ENCODE measurements around the gene MX2. TPM values are rescaled to one million over a fixed set of nuclear protein-coding genes. Genes with fewer than 3 reads are reported as not detected.

Gene MX2
- total and polyA plus RNA-seq, 2 donors (not counting 3 experiments of a cell fraction or from before 2014, with no cell fraction given), result 0.01 TPM; not detected in 1

DNA sequence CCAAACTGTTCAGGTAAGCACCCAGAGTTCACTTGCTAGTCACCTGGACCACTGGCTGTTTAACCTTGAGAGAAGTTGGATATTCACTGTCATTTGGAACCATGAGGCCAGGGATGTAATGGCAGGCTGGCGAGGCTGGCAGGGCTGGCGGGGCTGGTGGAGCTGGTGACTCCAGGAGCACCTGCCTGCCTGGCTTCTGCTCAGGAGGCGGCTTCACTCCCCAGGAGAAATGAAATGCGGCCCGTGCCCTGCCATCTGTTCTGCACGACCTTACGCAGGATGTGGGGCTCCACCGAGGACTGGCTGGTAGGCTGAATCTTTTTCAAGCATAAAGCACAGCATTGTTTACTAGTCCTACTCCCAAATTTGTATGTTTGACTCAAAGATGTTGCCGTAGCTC lies 41.5 kb downstream of the MX2 start:
- no peak overlapping the region for H2AFZ ChIP-seq (ENCODE audit: low read depth, low read length)
- FAIRE-seq (no peak), DNase-seq (ENCODE audit: low read depth, low spot score) (no peak)
- H3K9me3 ChIP-seq (replicated peaks; ENCODE audit: control insufficient read depth, insufficient read depth, low read length), result no peaks in the 10 kb centered on the region
- ChIA-PET POLR2A (no interaction called here), CTCF (no interaction called here)
- H3K27ac ChIP-seq (ENCODE audit: insufficient read depth, low read depth, low read length), result no peak overlapping the region
- H3K79me2 ChIP-seq (ENCODE audit: control insufficient read depth, insufficient read depth, low read length), result no peaks in the 10 kb centered on the region
- no peak overlapping the region for H3K9ac ChIP-seq (replicated peaks; ENCODE audit: extremely low read depth, insufficient read depth, low read length)
- no peaks in the 10 kb centered on the region for H3K27me3 ChIP-seq (ENCODE audit: control insufficient read depth in 2 of 2, insufficient read depth in 2 of 2, low read length in 2 of 2)
- dilution Hi-C loops (cut with MboI; ENCODE audit: extremely low pct_ligation_motif_present, low sequenced_read_pairs) (no loop called here), intact Hi-C loops (cut with micrococcal nuclease) (no loop called here)
- H3K9me1 ChIP-seq (replicated peaks; ENCODE audit: control insufficient read depth, extremely low read depth, insufficient read depth, low read length), result no peaks in the 10 kb centered on the region
- H3K4me2 ChIP-seq (ENCODE audit: insufficient read depth, low read length), result no peak overlapping the region
- no TSS peak for BruUV-seq (replicated peaks)
- H3K4me3 ChIP-seq (replicated peaks in 1 of 3; ENCODE audit: insufficient read depth in 1 of 3, low read depth in 1 of 3, low read length in 3 of 3), result no peak overlapping the region
- TF ChIP-seq POLR2AphosphoS5 (IDR thresholded peaks at IDR 0.05; ENCODE audit: insufficient read depth, low read depth, low read length) (no peak), GATA2 (IDR thresholded peaks at IDR 0.05; ENCODE audit: insufficient read depth, insufficient read length, low read depth, low read length) (no peak), JUN (IDR thresholded peaks at IDR 0.05; ENCODE audit: borderline replicate concordance, insufficient read depth, insufficient read length, low read depth) (no peak), EZH2 (IDR thresholded peaks at IDR 0.05; ENCODE audit: borderline replicate concordance, low read depth, low read length, severe bottlenecking) (no peak), POLR2A (IDR thresholded peaks at IDR 0.05; ENCODE audit: low read depth, low read length) (no peak), MYC (IDR thresholded peaks at IDR 0.05; ENCODE audit: low read depth, low read length) (no peak), FOS (IDR thresholded peaks at IDR 0.05; ENCODE audit: borderline replicate concordance, insufficient read depth, low read length) (no peak), CTCF (IDR thresholded peaks at IDR 0.05; ENCODE audit: extremely low read depth in 1 of 2, insufficient read depth in 1 of 2, low read depth in 1 of 2, low read length in 2 of 2) (no peak)
- TF ChIP-seq, protein P1, sequence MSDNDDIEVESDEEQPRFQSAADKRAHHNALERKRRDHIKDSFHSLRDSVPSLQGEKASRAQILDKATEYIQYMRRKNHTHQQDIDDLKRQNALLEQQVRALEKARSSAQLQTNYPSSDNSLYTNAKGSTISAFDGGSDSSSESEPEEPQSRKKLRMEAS (IDR thresholded peaks at IDR 0.05; ENCODE audit: insufficient read depth, insufficient read length), result no peak
- no peaks in the 10 kb centered on the region for H4K20me1 ChIP-seq (replicated peaks; ENCODE audit: control insufficient read depth, extremely low read depth, insufficient read depth, low read length)
- no peaks in the 10 kb centered on the region for H3K36me3 ChIP-seq (ENCODE audit: control insufficient read depth in 2 of 2, extremely low read depth in 1 of 2, insufficient read depth in 2 of 2, low read length in 2 of 2)
- H3K4me1 ChIP-seq (ENCODE audit: control insufficient read depth, extremely low read depth, insufficient read depth, low read length), result no peaks in the 10 kb centered on the region

All from endothelial cell of umbilical vein (primary cell).